ENCODE results near the gene TMEM108. TPM values are rescaled to one million over a fixed set of nuclear protein-coding genes. Genes with fewer than 3 reads are reported as not detected.

TMEM108 gene
- polyA plus RNA-seq, 1 donor (not counting 4 experiments of a cell fraction or from before 2014, with no cell fraction given), result not detected

GRCh38 chr3:133361435-133361834, 323.2 kb downstream of the TMEM108 start:
- Histone ChIP-seq H3K79me2 (ENCODE audit: control insufficient read depth, insufficient read depth, low read length) (no peaks in the 10 kb centered on the region), H3K36me3 (ENCODE audit: control insufficient read depth in 2 of 2, extremely low read depth in 1 of 2, insufficient read depth in 2 of 2, low read length in 2 of 2) (no peaks in the 10 kb centered on the region), H3K9ac (ENCODE audit: control insufficient read depth, extremely low read depth, insufficient read depth, low read length) (no peak overlapping the region), H2AFZ (ENCODE audit: control insufficient read depth, low read length) (no peak overlapping the region), H3K27ac (ENCODE audit: control insufficient read depth, insufficient read depth, low read length) (no peak overlapping the region), H4K20me1 (ENCODE audit: control insufficient read depth, extremely low read depth, insufficient read depth, low read length) (no peaks in the 10 kb centered on the region), H3K9me1 (ENCODE audit: control insufficient read depth, extremely low read depth, insufficient read depth, low read length) (no peaks in the 10 kb centered on the region), H3K4me1 (ENCODE audit: control insufficient read depth, extremely low read depth, insufficient read depth, low read length) (no peaks in the 10 kb centered on the region), H3K4me2 (ENCODE audit: control insufficient read depth, extremely low read depth, insufficient read depth, low read depth, low read length) (no peak overlapping the region), H3K9me3 (ENCODE audit: control insufficient read depth, low read depth, low read length) (no peaks in the 10 kb centered on the region), H3K27me3 (ENCODE audit: control insufficient read depth, extremely low read depth, insufficient read depth, low read length) (no peaks in the 10 kb centered on the region), H3K4me3 (ENCODE audit: control insufficient read depth in 2 of 3, extremely low read depth in 1 of 3, insufficient read depth in 2 of 3, low read depth in 1 of 3, low read length in 3 of 3) (no peak overlapping the region)
- dilution Hi-C loops (cut with MboI; ENCODE audit: extremely low pct_ligation_motif_present, low sequenced_read_pairs), result no loop called here
- TF ChIP-seq, protein P1, sequence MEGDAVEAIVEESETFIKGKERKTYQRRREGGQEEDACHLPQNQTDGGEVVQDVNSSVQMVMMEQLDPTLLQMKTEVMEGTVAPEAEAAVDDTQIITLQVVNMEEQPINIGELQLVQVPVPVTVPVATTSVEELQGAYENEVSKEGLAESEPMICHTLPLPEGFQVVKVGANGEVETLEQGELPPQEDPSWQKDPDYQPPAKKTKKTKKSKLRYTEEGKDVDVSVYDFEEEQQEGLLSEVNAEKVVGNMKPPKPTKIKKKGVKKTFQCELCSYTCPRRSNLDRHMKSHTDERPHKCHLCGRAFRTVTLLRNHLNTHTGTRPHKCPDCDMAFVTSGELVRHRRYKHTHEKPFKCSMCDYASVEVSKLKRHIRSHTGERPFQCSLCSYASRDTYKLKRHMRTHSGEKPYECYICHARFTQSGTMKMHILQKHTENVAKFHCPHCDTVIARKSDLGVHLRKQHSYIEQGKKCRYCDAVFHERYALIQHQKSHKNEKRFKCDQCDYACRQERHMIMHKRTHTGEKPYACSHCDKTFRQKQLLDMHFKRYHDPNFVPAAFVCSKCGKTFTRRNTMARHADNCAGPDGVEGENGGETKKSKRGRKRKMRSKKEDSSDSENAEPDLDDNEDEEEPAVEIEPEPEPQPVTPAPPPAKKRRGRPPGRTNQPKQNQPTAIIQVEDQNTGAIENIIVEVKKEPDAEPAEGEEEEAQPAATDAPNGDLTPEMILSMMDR (optimal IDR thresholded peaks at IDR 0.05 in 1 of 3, IDR thresholded peaks at IDR 0.05 in 1 of 3, conservative IDR thresholded peaks at IDR 0.05 in 1 of 3; ENCODE audit: extremely low read depth in 1 of 3, insufficient read depth in 2 of 3, low read length in 3 of 3), result no peak
- TF ChIP-seq EZH2 (IDR thresholded peaks at IDR 0.05; ENCODE audit: low read length), result no peak
- DNase-seq (ENCODE audit: low read depth, low spot score), result no peak
- no peak for FAIRE-seq

GRCh38 chr3:133362539-133362938, 324.3 kb downstream of the TMEM108 start:
- Histone ChIP-seq H4K20me1 (ENCODE audit: control insufficient read depth, extremely low read depth, insufficient read depth, low read length) (no peaks in the 10 kb centered on the region), H3K9ac (ENCODE audit: control insufficient read depth, extremely low read depth, insufficient read depth, low read length) (no peak overlapping the region), H2AFZ (ENCODE audit: control insufficient read depth, low read length) (no peak overlapping the region), H3K4me3 (ENCODE audit: control insufficient read depth in 2 of 3, extremely low read depth in 1 of 3, insufficient read depth in 2 of 3, low read depth in 1 of 3, low read length in 3 of 3) (no peak overlapping the region), H3K27ac (ENCODE audit: control insufficient read depth, insufficient read depth, low read length) (no peak overlapping the region), H3K36me3 (ENCODE audit: control insufficient read depth in 2 of 2, extremely low read depth in 1 of 2, insufficient read depth in 2 of 2, low read length in 2 of 2) (no peaks in the 10 kb centered on the region), H3K79me2 (ENCODE audit: control insufficient read depth, insufficient read depth, low read length) (no peaks in the 10 kb centered on the region), H3K4me1 (ENCODE audit: control insufficient read depth, extremely low read depth, insufficient read depth, low read length) (no peaks in the 10 kb centered on the region), H3K27me3 (ENCODE audit: control insufficient read depth, extremely low read depth, insufficient read depth, low read length) (peaks cover under 1% of the 10 kb centered on the region), H3K9me3 (ENCODE audit: control insufficient read depth, low read depth, low read length) (no peaks in the 10 kb centered on the region), H3K9me1 (ENCODE audit: control insufficient read depth, extremely low read depth, insufficient read depth, low read length) (no peaks in the 10 kb centered on the region), H3K4me2 (ENCODE audit: control insufficient read depth, extremely low read depth, insufficient read depth, low read depth, low read length) (no peak overlapping the region)
- TF ChIP-seq, protein P1 (optimal IDR thresholded peaks at IDR 0.05 in 1 of 3, IDR thresholded peaks at IDR 0.05 in 1 of 3, conservative IDR thresholded peaks at IDR 0.05 in 1 of 3; ENCODE audit: extremely low read depth in 1 of 3, insufficient read depth in 2 of 3, low read length in 3 of 3), result no peak
- TF ChIP-seq EZH2 (IDR thresholded peaks at IDR 0.05; ENCODE audit: low read length), result no peak
- FAIRE-seq (no peak), DNase-seq (ENCODE audit: low read depth, low spot score) (no peak)
- dilution Hi-C loops (cut with MboI; ENCODE audit: extremely low pct_ligation_motif_present, low sequenced_read_pairs), result no loop called here

Data from keratinocyte (primary cell).